ENCODE results near the gene TAF4B. TPM values are rescaled to one million over a fixed set of nuclear protein-coding genes. Genes with fewer than 3 reads are reported as not detected.

TAF4B gene
- total and polyA plus RNA-seq, 10 of the 15 experiments (the other 5 are each of a cell fraction or from before 2014, with no cell fraction given) = 2.3 to 15.0 (median 12.2) TPM

GRCh38 chr18:26425148-26425531 is 198.9 kb downstream of the TAF4B start:
- in situ Hi-C loops (cut with MboI) = no loop called here
- ChIA-PET SMC1A (ENCODE audit: uncharacterized antibody, unreplicated experiment) (interaction anchor here (1.0 to 4.0 kb wide), 2 partner anchors 13 to 72 kb away, joined by 4 to 16 read pairs; no protein-coding TSS in a partner anchor), POLR2A (no interaction called here), RAD21 (ENCODE audit: unreplicated experiment) (interaction anchor here (0.6 to 1.1 kb wide), 2 partner anchors 36 to 62 kb away, joined by 3 to 4 read pairs; no protein-coding TSS in a partner anchor), CTCF (interaction anchor here (0.6 to 1.1 kb wide), 2 partner anchors 41 to 83 kb away, joined by 3 read pairs; no protein-coding TSS in a partner anchor)
- H4K20me1 ChIP-seq (ENCODE audit: control insufficient read depth, insufficient read depth) = no peaks in the 10 kb centered on the region
- peaks cover 35% of the 10 kb centered on the region for H3K4me1 ChIP-seq (ENCODE audit: control insufficient read depth, insufficient read depth, low read length)
- no peak overlapping the region for H2AFZ ChIP-seq (ENCODE audit: control insufficient read depth, low read depth, low read length)
- H3K9me3 ChIP-seq (replicated peaks; ENCODE audit: control insufficient read depth, insufficient read depth, low read length) = no peaks in the 10 kb centered on the region
- H3K27ac ChIP-seq (ENCODE audit: control insufficient read depth, insufficient read depth) = no peak overlapping the region
- no peak for FAIRE-seq
- no peak overlapping the region for H3K9ac ChIP-seq (ENCODE audit: control insufficient read depth, insufficient read depth, low read length)
- TF ChIP-seq SP1 (IDR thresholded peaks at IDR 0.05; ENCODE audit: low read depth, low read length) = no peak
- no peak for TF ChIP-seq TAF1 (IDR thresholded peaks at IDR 0.05; ENCODE audit: borderline replicate concordance, low read depth, low read length)
- no peak for TF ChIP-seq RUNX3 (IDR thresholded peaks at IDR 0.05; ENCODE audit: low read length)
- TF ChIP-seq IKZF1 (conservative IDR thresholded peaks at IDR 0.05) = 0 out of 2 replicates have a peak, but pooled peaks have one; percentile 7
- no peak for TF ChIP-seq ZNF384 (IDR thresholded peaks at IDR 0.05; ENCODE audit: borderline replicate concordance, low read depth, low read length)
- TF ChIP-seq LARP7 (IDR thresholded peaks at IDR 0.05) = no peak
- H3K36me3 ChIP-seq (ENCODE audit: control insufficient read depth in 2 of 2, insufficient read depth in 2 of 2, low read length in 1 of 2) = no peaks in the 10 kb centered on the region
- WGBS (ENCODE audit: insufficient coverage, insufficient replicate concordance, low lambda C conversion rate, missing lambda C conversion rate) = 76% methylated on average over 5 of the region's 5 CpGs
- no peaks in the 10 kb centered on the region for H3K79me2 ChIP-seq (ENCODE audit: control insufficient read depth, insufficient read depth, low read length)
- no TSS peak for BruUV-seq (replicated peaks)
- peak overlapping the region; percentile 62; the same call in 1 of the 2 replicates for H3K4me2 ChIP-seq (ENCODE audit: control insufficient read depth, insufficient read depth)
- intact Hi-C loops (cut with micrococcal nuclease; ENCODE audit: unreplicated experiment) = no loop called here
- H3K27me3 ChIP-seq (replicated peaks in 1 of 2; ENCODE audit: control insufficient read depth in 2 of 2, insufficient read depth in 2 of 2, low read length in 1 of 2) = no peaks in the 10 kb centered on the region
- no peak for ATAC-seq
- DNase-seq (ENCODE audit: low read depth, low spot score) = no peak
- no peak overlapping the region for H3K4me3 ChIP-seq

- POLR2A ChIA-PET = no interaction called here
- no peaks in the 10 kb centered on the region for H4K20me1 ChIP-seq (ENCODE audit: control insufficient read depth, insufficient read depth)
- DNase-seq (ENCODE audit: low read depth, low spot score) (no peak), ATAC-seq (no peak), FAIRE-seq (no peak)
- H3K4me1 ChIP-seq (ENCODE audit: control insufficient read depth, insufficient read depth, low read length) = peaks cover 17% of the 10 kb centered on the region
- no peaks in the 10 kb centered on the region for H3K79me2 ChIP-seq (ENCODE audit: control insufficient read depth, insufficient read depth, low read length)
- in situ Hi-C loops (cut with MboI) (no loop called here), intact Hi-C loops (cut with micrococcal nuclease; ENCODE audit: unreplicated experiment) (no loop called here)
- no peak overlapping the region for H3K4me3 ChIP-seq
- no peaks in the 10 kb centered on the region for H3K36me3 ChIP-seq (ENCODE audit: control insufficient read depth in 2 of 2, insufficient read depth in 2 of 2, low read length in 1 of 2)
- H3K9ac ChIP-seq (ENCODE audit: control insufficient read depth, insufficient read depth, low read length) = no peak overlapping the region
- H2AFZ ChIP-seq (ENCODE audit: control insufficient read depth, low read depth, low read length) = no peak overlapping the region
- H3K27ac ChIP-seq (ENCODE audit: control insufficient read depth, insufficient read depth) = no peak overlapping the region
- no peaks in the 10 kb centered on the region for H3K27me3 ChIP-seq (replicated peaks in 1 of 2; ENCODE audit: control insufficient read depth in 2 of 2, insufficient read depth in 2 of 2, low read length in 1 of 2)
- no peaks in the 10 kb centered on the region for H3K9me3 ChIP-seq (replicated peaks; ENCODE audit: control insufficient read depth, insufficient read depth, low read length)
- CTCF ChIA-PET = interaction anchor here (0.5 to 1.0 kb wide), 2 partner anchors 9 to 228 kb away, joined by 3 read pairs; no protein-coding TSS in a partner anchor
- no TSS peak for BruUV-seq (replicated peaks)
- peak overlapping the region; percentile 28; the same call in 1 of the 2 replicates for H3K4me2 ChIP-seq (ENCODE audit: control insufficient read depth, insufficient read depth)
- WGBS (ENCODE audit: insufficient coverage, insufficient replicate concordance, low lambda C conversion rate, missing lambda C conversion rate) = 63% methylated on average over 5 of the region's 5 CpGs
- SMC1A ChIA-PET (ENCODE audit: uncharacterized antibody, unreplicated experiment) = interaction anchor here (0.8 to 2.1 kb wide), 3 partner anchors 13 to 487 kb away, joined by 3 to 5 read pairs (median 3); no protein-coding TSS in a partner anchor
- RAD21 ChIA-PET (ENCODE audit: unreplicated experiment) = interaction anchor here (1.3 kb wide), 1 partner anchor 9 kb away, joined by 4 read pairs; no protein-coding TSS in a partner anchor
- TF ChIP-seq PAX8 (IDR thresholded peaks at IDR 0.05) (no peak), NFIC (IDR thresholded peaks at IDR 0.05; ENCODE audit: low read depth, low read length) (no peak), POLR2AphosphoS5 (IDR thresholded peaks at IDR 0.05; ENCODE audit: low read length) (no peak)
Measured at GRCh38 chr18:26429535-26430226, 203.4 kb downstream of the TAF4B start.

All from GM12878 (cell line).